Transverse colon (tissue), 4 donors: Measurements from ENCODE around the gene ARHGEF4.

Experiments used
- POLR2AphosphoS5 ChIP-seq, 3 donors: sonication (generic); formaldehyde crosslinking; IDR thresholded peaks; one replicate each; pipeline ENCODE4 v1.6.1; 2016; ENCODE audit warnings: antibody characterized with exemption in 3 of 3
- TF ChIP-seq, protein P1 (sequence below), 5 experiments: fragments of 200-600 bp in 3 of 5; fragments of 450-650 bp in 2 of 5; sonication (generic) in 3 of 5; IDR thresholded peaks; 1 replicate in 2 of 5; 2 replicates in 3 of 5; pipeline ENCODE4 v1.5.1; 2016 to 2017; ENCODE audit warnings: antibody characterized with exemption in 5 of 5, inconsistent platforms in 3 of 5, mild to moderate bottlenecking in 2 of 5, moderate library complexity in 1 of 5

DNA sequence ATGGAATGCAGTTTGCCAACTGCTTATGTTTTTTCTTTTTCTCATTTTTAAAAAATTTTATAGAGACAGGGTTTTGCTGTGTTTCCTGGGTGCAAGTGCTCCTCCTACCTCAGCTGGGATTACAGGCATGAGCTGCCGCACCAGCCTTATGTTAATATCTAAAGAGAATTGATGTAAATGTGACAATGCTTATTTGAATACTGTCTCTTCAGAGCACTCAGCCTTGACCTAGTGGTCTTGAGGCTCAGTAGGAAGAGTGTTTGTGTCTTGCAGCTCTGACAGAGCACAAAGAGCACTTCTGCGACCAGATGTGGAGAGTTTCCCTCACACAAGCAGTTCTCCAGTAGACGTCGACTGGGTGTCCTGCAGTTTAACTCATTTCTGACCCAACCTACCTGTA, 55.3 kb downstream of the ARHGEF4 start:
- TF ChIP-seq, protein P1, sequence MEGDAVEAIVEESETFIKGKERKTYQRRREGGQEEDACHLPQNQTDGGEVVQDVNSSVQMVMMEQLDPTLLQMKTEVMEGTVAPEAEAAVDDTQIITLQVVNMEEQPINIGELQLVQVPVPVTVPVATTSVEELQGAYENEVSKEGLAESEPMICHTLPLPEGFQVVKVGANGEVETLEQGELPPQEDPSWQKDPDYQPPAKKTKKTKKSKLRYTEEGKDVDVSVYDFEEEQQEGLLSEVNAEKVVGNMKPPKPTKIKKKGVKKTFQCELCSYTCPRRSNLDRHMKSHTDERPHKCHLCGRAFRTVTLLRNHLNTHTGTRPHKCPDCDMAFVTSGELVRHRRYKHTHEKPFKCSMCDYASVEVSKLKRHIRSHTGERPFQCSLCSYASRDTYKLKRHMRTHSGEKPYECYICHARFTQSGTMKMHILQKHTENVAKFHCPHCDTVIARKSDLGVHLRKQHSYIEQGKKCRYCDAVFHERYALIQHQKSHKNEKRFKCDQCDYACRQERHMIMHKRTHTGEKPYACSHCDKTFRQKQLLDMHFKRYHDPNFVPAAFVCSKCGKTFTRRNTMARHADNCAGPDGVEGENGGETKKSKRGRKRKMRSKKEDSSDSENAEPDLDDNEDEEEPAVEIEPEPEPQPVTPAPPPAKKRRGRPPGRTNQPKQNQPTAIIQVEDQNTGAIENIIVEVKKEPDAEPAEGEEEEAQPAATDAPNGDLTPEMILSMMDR (IDR thresholded peaks at IDR 0.05) = no peak
- no peak for TF ChIP-seq POLR2AphosphoS5 (IDR thresholded peaks at IDR 0.05)
